Skeletal muscle tissue (tissue), 4 donors: Measurements from ENCODE around the gene ZNF3. TPM values are rescaled to one million over a fixed set of nuclear protein-coding genes. Genes with fewer than 3 reads are reported as not detected.
A peak's percentile ranks its signal among the peaks of the same experiment; 100 is the strongest.

Source experiments
- H3K27ac ChIP-seq: one replicate; pipeline ENCODE4 v1.7.0; 2013; ENCODE audit warnings: mild to moderate bottlenecking, low read depth, low read length, inconsistent platforms
- H3K27me3 ChIP-seq, 3 donors: one replicate each; pipeline ENCODE4 v1.7.0; 2013; ENCODE audit warnings: low read length in 3 of 3; ENCODE audit not compliant: control insufficient read depth in 3 of 3, insufficient read depth in 3 of 3
- H3K36me3 ChIP-seq, 3 donors: one replicate each; pipeline ENCODE4 v1.7.0; 2013; ENCODE audit warnings: low read length in 3 of 3; ENCODE audit not compliant: control insufficient read depth in 3 of 3, insufficient read depth in 3 of 3
- H3K4me1 ChIP-seq, 3 donors: one replicate each; pipeline ENCODE4 v1.7.0; 2013; ENCODE audit warnings: low read length in 3 of 3, mild to moderate bottlenecking in 3 of 3; ENCODE audit not compliant: control insufficient read depth in 3 of 3, insufficient read depth in 3 of 3
- H3K4me3 ChIP-seq, 3 donors: one replicate each; pipeline ENCODE4 v1.7.0; 2013; ENCODE audit warnings: low read length in 3 of 3
- H3K9ac ChIP-seq, 3 donors: one replicate each; pipeline ENCODE4 v1.7.0; 2013; ENCODE audit warnings: low read length in 3 of 3, mild to moderate bottlenecking in 3 of 3, moderate library complexity in 2 of 3, low read depth in 1 of 3
- H3K9me3 ChIP-seq, 3 donors: one replicate each; pipeline ENCODE4 v1.7.0; 2013; ENCODE audit warnings: low read length in 3 of 3; ENCODE audit not compliant: control insufficient read depth in 3 of 3
- total RNA-seq: library from RNA; depleted of rRNA; stranded (reverse); fragments of >200 nt; gene quantifications from one replicate; pipeline ENCODE4 v1.2.3, GENCODE V29; 2014
- donor health status: Osteomylitis.

The ZNF3 gene
- total RNA-seq, 1 donor from 2014 or later: 34.4 TPM

- Histone ChIP-seq H3K4me1 (peaks cover 16 to 27% (median 26%) of the 10 kb centered on the region in 3 donors), H3K9ac (peak within 1 kb of the TSS; percentile 78 to 94 (median 88)), H3K4me3 (peak within 1 kb of the TSS; percentile 93 to 96 (median 95)), H3K27ac (peak within 1 kb of the TSS; percentile 73), H3K9me3 (no peaks in the 10 kb centered on the region), H3K36me3 (peaks cover 34 to 37% (median 36%) of the 10 kb centered on the region in 3 donors), H3K27me3 (no peaks in the 10 kb centered on the region)
Measured at GRCh38 chr7:100088621-100089457, 7.3 kb upstream of the ZNF3 start, which contains the start of gene COPS6. TSS of gene COPS6 (plus strand) at chr7:100088969. CDS start at chr7:100088991, 22 bp downstream.

GRCh38 chr7:100088095-100088620, 6.6 kb upstream of the ZNF3 start:
- H3K27ac ChIP-seq: peak overlapping the region; percentile 73
- H3K9me3 ChIP-seq: no peaks in the 10 kb centered on the region
- H3K27me3 ChIP-seq: no peaks in the 10 kb centered on the region
- peak overlapping the region; percentile 71 to 96 (median 93) for H3K4me3 ChIP-seq
- H3K36me3 ChIP-seq: peaks cover 28 to 30% (median 30%) of the 10 kb centered on the region in 3 donors
- peak overlapping the region; percentile 78 to 94 (median 88) for H3K9ac ChIP-seq
- H3K4me1 ChIP-seq: peaks cover 15 to 20% (median 20%) of the 10 kb centered on the region in 3 donors

GRCh38 chr7:100087055-100087750, 5.7 kb upstream of the ZNF3 start:
- Histone ChIP-seq H3K27me3 (no peaks in the 10 kb centered on the region), H3K9me3 (no peaks in the 10 kb centered on the region), H3K36me3 (peaks cover 19 to 20% (median 20%) of the 10 kb centered on the region in 3 donors), H3K4me1 (peaks cover 20 to 25% (median 23%) of the 10 kb centered on the region in 3 donors), H3K4me3 (no peak overlapping the region), H3K27ac (no peak overlapping the region), H3K9ac (no peak overlapping the region)

- H3K9ac ChIP-seq: no peak overlapping the region
- H3K36me3 ChIP-seq: peaks cover 3% of the 10 kb centered on the region in 3 donors
- H3K9me3 ChIP-seq: no peaks in the 10 kb centered on the region
- H3K27me3 ChIP-seq: no peaks in the 10 kb centered on the region
- no peak overlapping the region for H3K4me3 ChIP-seq
- H3K27ac ChIP-seq: no peak overlapping the region
- peaks cover 24 to 31% (median 25%) of the 10 kb centered on the region in 3 donors for H3K4me1 ChIP-seq
Measured at GRCh38 chr7:100085515-100085914, 4.0 kb upstream of the ZNF3 start.

- H3K9me3 ChIP-seq: no peaks in the 10 kb centered on the region
- H3K4me1 ChIP-seq: peaks cover 23 to 32% (median 25%) of the 10 kb centered on the region in 3 donors
- no peaks in the 10 kb centered on the region for H3K27me3 ChIP-seq
- peaks cover 7 to 16% (median 9%) of the 10 kb centered on the region in 3 donors for H3K36me3 ChIP-seq
- peak overlapping the region in 1 of 3 donors; percentile 70 for H3K9ac ChIP-seq
- peak overlapping the region; percentile 83 for H3K27ac ChIP-seq
- H3K4me3 ChIP-seq: no peak overlapping the region
Measured at GRCh38 chr7:100082978-100083377, 1.5 kb upstream of the ZNF3 start.

- peak overlapping the region; percentile 83 for H3K27ac ChIP-seq
- H3K9me3 ChIP-seq: no peaks in the 10 kb centered on the region
- peak overlapping the region; percentile 97 to 98 (median 98) for H3K9ac ChIP-seq
- no peaks in the 10 kb centered on the region for H3K27me3 ChIP-seq
- H3K4me1 ChIP-seq: peaks cover 22 to 31% (median 25%) of the 10 kb centered on the region in 3 donors
- H3K36me3 ChIP-seq: peaks cover 18 to 29% (median 21%) of the 10 kb centered on the region in 3 donors
- H3K4me3 ChIP-seq: peak overlapping the region; percentile 98 to 99 (median 98)
Measured at GRCh38 chr7:100080907-100081534, 502 bp downstream of the ZNF3 start.

- no peak overlapping the region for H3K27ac ChIP-seq
- H3K9ac ChIP-seq: no peak overlapping the region
- H3K4me1 ChIP-seq: peaks cover 22 to 31% (median 25%) of the 10 kb centered on the region in 3 donors
- H3K4me3 ChIP-seq: no peak overlapping the region
- peaks cover 37 to 49% (median 41%) of the 10 kb centered on the region in 3 donors for H3K36me3 ChIP-seq
- no peaks in the 10 kb centered on the region for H3K9me3 ChIP-seq
- H3K27me3 ChIP-seq: no peaks in the 10 kb centered on the region
Measured at GRCh38 chr7:100079024-100079560, 2.4 kb downstream of the ZNF3 start.

- Histone ChIP-seq H3K9ac (no peak overlapping the region), H3K4me3 (no peak overlapping the region), H3K27ac (no peak overlapping the region), H3K36me3 (peaks cover 55 to 67% (median 59%) of the 10 kb centered on the region in 3 donors), H3K9me3 (peaks cover 6 to 8% (median 7%) of the 10 kb centered on the region in 3 donors), H3K27me3 (no peaks in the 10 kb centered on the region), H3K4me1 (peaks cover 18 to 23% (median 19%) of the 10 kb centered on the region in 3 donors)
Measured at GRCh38 chr7:100077205-100077604, 4.3 kb downstream of the ZNF3 start.

- Histone ChIP-seq H3K27ac (no peak overlapping the region), H3K36me3 (peaks cover 73 to 85% (median 76%) of the 10 kb centered on the region in 3 donors), H3K4me3 (no peak overlapping the region), H3K4me1 (peaks cover 12 to 18% (median 13%) of the 10 kb centered on the region in 3 donors), H3K9me3 (peaks cover 22 to 23% (median 23%) of the 10 kb centered on the region in 3 donors), H3K9ac (no peak overlapping the region), H3K27me3 (no peaks in the 10 kb centered on the region)
Measured at GRCh38 chr7:100075418-100075817, 6.1 kb downstream of the ZNF3 start.
